SK-N-SH (cell line): ENCODE results near the gene BCL6.

Experiments used
- CTCF ChIP-seq: fragments of 200-600 bp; sonication (generic); IDR thresholded peaks from 2 replicates; pipeline ENCODE4 v1.6.1; 2017; ENCODE audit warnings: antibody characterized with exemption, mild to moderate bottlenecking, moderate library complexity
- EP300 ChIP-seq, 2 experiments: IDR thresholded peaks; 2 replicates each; pipeline versions ENCODE4 v1.4.0 to v1.6.1; 2012; ENCODE audit warnings: borderline replicate concordance in 1 of 2, low read depth in 1 of 2, low read length in 1 of 2
- EZH2phosphoT487 ChIP-seq: fragments of 200-600 bp; sonication (generic); IDR thresholded peaks from 2 replicates; pipeline ENCODE4 v1.6.1; 2017; ENCODE audit warnings: low read depth, mixed run types, mild to moderate bottlenecking, antibody characterized with exemption, moderate library complexity, borderline replicate concordance
- TAF1 ChIP-seq: IDR thresholded peaks from 2 replicates; pipeline ENCODE4 v1.6.1; 2012; ENCODE audit warnings: low read depth, mild to moderate bottlenecking, low read length, moderate library complexity, borderline replicate concordance

- TF ChIP-seq TAF1 (no peak), EZH2phosphoT487 (no peak), CTCF (no peak), EP300 (IDR thresholded peaks at IDR 0.05; ENCODE audit: borderline replicate concordance in 1 of 2, low read depth in 1 of 2, low read length in 1 of 2) (no peak)
Observed at GRCh38 chr3:187725653-187726370, 19.5 kb downstream of the BCL6 start.
